HG02981 (cell line): ENCODE results near the gene TPST2.
"Not testable (repeated sequence)": the region's sequence is repeated elsewhere in the genome, so short reads cannot be mapped to it uniquely, and the experiment has no call there.

Experiments
- ATAC-seq: cut with Tn5 transposase; IDR thresholded peaks from one replicate; pipeline ENCODE4 v1.9.1; 2021; ENCODE audit warnings: mild to moderate bottlenecking, moderate library complexity; ENCODE audit not compliant: unreplicated experiment

TPST2 gene

GRCh38 chr22:26589845-26590736, at the start of gene TPST2:
Gene TPST2, minus strand, starts transcription at chr22:26590132. Its CDS starts 48,502 bp downstream, at chr22:26541630.
- ATAC-seq, result peak; percentile 64

GRCh38 chr22:26636296-26636695, 46.4 kb upstream of the TPST2 start:
- no peak for ATAC-seq

GRCh38 chr22:26635117-26635516, 45.2 kb upstream of the TPST2 start:
- ATAC-seq, result no peak

- no peak for ATAC-seq
Measured at GRCh38 chr22:26634189-26634588, 44.3 kb upstream of the TPST2 start.

GRCh38 chr22:26632422-26633155, 42.7 kb upstream of the TPST2 start:
- ATAC-seq, result no peak

GRCh38 chr22:26631282-26631681, 41.4 kb upstream of the TPST2 start:
- ATAC-seq, result no peak

GRCh38 chr22:26629988-26630761, 40.2 kb upstream of the TPST2 start:
- ATAC-seq, result no peak

GRCh38 chr22:26624803-26625202, 34.9 kb upstream of the TPST2 start:
- no peak for ATAC-seq

- no peak for ATAC-seq
Measured at GRCh38 chr22:26623984-26624383, 34.1 kb upstream of the TPST2 start.

- no peak for ATAC-seq
Measured at GRCh38 chr22:26621663-26622062, 31.7 kb upstream of the TPST2 start, which contains the start of gene CRYBA4. Gene CRYBA4, plus strand, starts transcription at chr22:26621963. Its CDS starts 634 bp downstream, at chr22:26622597.

GRCh38 chr22:26620197-26620596, 30.3 kb upstream of the TPST2 start:
- no peak for ATAC-seq

- ATAC-seq, result no peak
Measured at GRCh38 chr22:26619510-26619909, 29.6 kb upstream of the TPST2 start.

GRCh38 chr22:26618455-26618854, 28.5 kb upstream of the TPST2 start:
- ATAC-seq, result no peak

GRCh38 chr22:26617271-26618199, 27.6 kb upstream of the TPST2 start, which contains the start of gene CRYBB1:
Gene CRYBB1, minus strand, starts transcription at chr22:26618027. Its CDS starts 1,708 bp downstream, at chr22:26616319.
- ATAC-seq, result no peak

- no peak for ATAC-seq
Measured at GRCh38 chr22:26616650-26617049, 26.7 kb upstream of the TPST2 start.

- no peak for ATAC-seq
Measured at GRCh38 chr22:26615830-26616435, 26.0 kb upstream of the TPST2 start.

GRCh38 chr22:26615149-26615548, 25.2 kb upstream of the TPST2 start:
- ATAC-seq, result peak; percentile 63

- no peak for ATAC-seq
Measured at GRCh38 chr22:26614322-26614721, 24.4 kb upstream of the TPST2 start.

GRCh38 chr22:26613753-26614152, 23.8 kb upstream of the TPST2 start:
- not testable (repeated sequence) for ATAC-seq
